Hair follicle dermal papilla cell (primary cell): ENCODE results near the gene STX5. TPM values are rescaled to one million over a fixed set of nuclear protein-coding genes. Genes with fewer than 3 reads are reported as not detected.

Experiments
- small RNA-seq: library from RNA; depleted of rRNA; stranded (forward); fragments of <200 nt; gene quantifications from one replicate; pipeline ENCODE3, GENCODE V24; 2012
- total RNA-seq: library from RNA; depleted of rRNA; stranded (reverse); fragments of >200 nt; gene quantifications from 2 replicates; pipeline ENCODE4 v1.2.3, GENCODE V29; 2012

Gene STX5
- total RNA-seq, result 48.3 and 56.5 TPM in 2 replicates

GRCh38 chr11:62831520-62832335 is at the start of gene STX5:
Gene STX5, minus strand, starts transcription at chr11:62832051. Its CDS starts 808 bp downstream, at chr11:62831243.

GRCh38 chr11:62880803-62881578 is 49.1 kb upstream of the STX5 start, which contains the start of gene SLC3A2:
Gene SLC3A2, plus strand, starts transcription at chr11:62880896. Its CDS starts 128 bp downstream, at chr11:62881024.

GRCh38 chr11:62839050-62839945 is 7.4 kb upstream of the STX5 start, which contains the start of gene WDR74:
Gene WDR74, minus strand, starts transcription at chr11:62839590. Its CDS starts 20 bp downstream, at chr11:62839570.

GRCh38 chr11:62832336-62833234 is 734 bp upstream of the STX5 start, which contains the start of gene TEX54:
Gene TEX54, minus strand, starts transcription at chr11:62832841.

GRCh38 chr11:62805076-62805892 is 26.6 kb downstream of the STX5 start, which contains the start of gene NXF1:
Gene NXF1, minus strand, starts transcription at chr11:62805440. Its CDS starts 84 bp downstream, at chr11:62805356.

GRCh38 chr11:62791501-62792201 is 40.2 kb downstream of the STX5 start, which contains the start of gene TMEM223:
Gene TMEM223, minus strand, starts transcription at chr11:62792006. Its CDS starts 12 bp downstream, at chr11:62791994.

GRCh38 chr11:62787005-62787759 is 44.7 kb downstream of the STX5 start, which contains the start of gene TMEM179B:
Gene TMEM179B, plus strand, starts transcription at chr11:62787402. Its CDS starts 30 bp downstream, at chr11:62787432.

GRCh38 chr11:62771144-62772021 is 60.5 kb downstream of the STX5 start, which contains the start of gene TAF6L:
Gene TAF6L, plus strand, starts transcription at chr11:62771396. Its CDS starts 4,388 bp downstream, at chr11:62775784.

Small RNAs within 50 kb of the gene (small RNA-seq; reads per million reads assigned to genes)
- gene MIR6514 (1.9 reads per million, percentile 43 among the genes with 10 or more reads in this experiment), gene RF00099 (not detected), gene RNU6-118P (not detected), gene SNORD22 (not detected), gene SNORD26 (not detected), gene SNORD27 (not detected), gene SNORD28 (not detected), gene SNORD30 (98.8 reads per million, percentile 98 among the genes with 10 or more reads in this experiment)

Other genes with a start within 250 kb of the STX5 start
- gene TUT1, start 240.5 kb downstream of the STX5 start, total RNA-seq, result 6.3 and 7.2 TPM in 2 replicates
- 138 and 161 TPM in 2 replicates for gene MTA2, start 230.2 kb downstream of the STX5 start, total RNA-seq
- gene EML3, start 219.3 kb downstream of the STX5 start, total RNA-seq, result 35.9 and 38.5 TPM in 2 replicates
- 3.7 and 5.5 TPM in 2 replicates for gene ROM1, start 218.8 kb downstream of the STX5 start, total RNA-seq
- gene B3GAT3, start 210.1 kb downstream of the STX5 start, total RNA-seq, result 24.0 and 24.2 TPM in 2 replicates
- 248 and 270 TPM in 2 replicates for gene GANAB, start 185.4 kb downstream of the STX5 start, total RNA-seq
- 25.5 and 29.4 TPM in 2 replicates for gene INTS5, start 178.7 kb downstream of the STX5 start, total RNA-seq
- gene C11orf98, start 166.8 kb downstream of the STX5 start, total RNA-seq, result 14.9 and 20.3 TPM in 2 replicates
- gene CSKMT, start 166.7 kb downstream of the STX5 start, total RNA-seq, result 3.2 and 7.3 TPM in 2 replicates
- gene UQCC3, start 160.4 kb downstream of the STX5 start, total RNA-seq, result 4.4 and 5.6 TPM in 2 replicates
- gene LBHD1, start 159.8 kb downstream of the STX5 start, total RNA-seq, result 4.0 and 4.5 TPM in 2 replicates
- gene UBXN1, start 153.0 kb downstream of the STX5 start, total RNA-seq, result 70.9 and 82.1 TPM in 2 replicates
- gene LRRN4CL, start 142.5 kb downstream of the STX5 start, total RNA-seq, result 63.6 and 104 TPM in 2 replicates
- 47.2 and 64.5 TPM in 2 replicates for gene BSCL2, start 124.6 kb downstream of the STX5 start, total RNA-seq
- gene GNG3, start 124.4 kb downstream of the STX5 start, total RNA-seq, result not detected in 2 replicates
- 7.5 and 10.9 TPM in 2 replicates for gene HNRNPUL2, start 104.6 kb downstream of the STX5 start, total RNA-seq
- gene TTC9C, start 103.6 kb downstream of the STX5 start, total RNA-seq, result 27.9 and 36.0 TPM in 2 replicates
- 19.3 and 21.4 TPM in 2 replicates for gene ZBTB3, start 77.9 kb downstream of the STX5 start, total RNA-seq
- gene POLR2G, start 70.5 kb downstream of the STX5 start, total RNA-seq, result 34.9 and 47.2 TPM in 2 replicates
- 13.5 and 19.5 TPM in 2 replicates for gene TAF6L, start 60.7 kb downstream of the STX5 start, total RNA-seq
- gene TMEM179B, start 44.6 kb downstream of the STX5 start, total RNA-seq, result 38.0 and 38.1 TPM in 2 replicates
- gene TMEM223, start 40.0 kb downstream of the STX5 start, total RNA-seq, result 12.3 and 13.1 TPM in 2 replicates
- gene NXF1, start 26.6 kb downstream of the STX5 start, total RNA-seq, result 30.5 and 38.9 TPM in 2 replicates
- not detected in 2 replicates for gene TEX54, start 790 bp upstream of the STX5 start, total RNA-seq
- 28.9 and 29.1 TPM in 2 replicates for gene WDR74, start 7.5 kb upstream of the STX5 start, total RNA-seq
- gene SLC3A2, start 48.8 kb upstream of the STX5 start, total RNA-seq, result 169 and 184 TPM in 2 replicates
- not detected in 2 replicates for gene CHRM1, start 89.3 kb upstream of the STX5 start, total RNA-seq
- gene SLC22A6, start 152.9 kb upstream of the STX5 start, total RNA-seq, result not detected in 2 replicates
- gene SLC22A8, start 183.8 kb upstream of the STX5 start, total RNA-seq, result not detected in 2 replicates